HG03066 (cell line): ENCODE measurements around the gene ACTN2.

Experiments
- ATAC-seq: cut with Tn5 transposase; IDR thresholded peaks from one replicate; pipeline ENCODE4 v1.9.1; 2021; ENCODE audit warnings: low read depth; ENCODE audit not compliant: unreplicated experiment

ACTN2 gene

GRCh38 chr1:236765831-236766230 is 79.5 kb downstream of the ACTN2 start:
- ATAC-seq: no peak

GRCh38 chr1:236766506-236766905 is 80.2 kb downstream of the ACTN2 start:
- no peak for ATAC-seq

- ATAC-seq: no peak
These were observed 81.0 kb downstream of the ACTN2 start for GRCh38 chr1:236767276-236767675.

GRCh38 chr1:236768601-236769000 is 82.3 kb downstream of the ACTN2 start:
- no peak for ATAC-seq

- ATAC-seq: no peak
These were observed 87.6 kb downstream of the ACTN2 start for GRCh38 chr1:236773919-236774318.

DNA sequence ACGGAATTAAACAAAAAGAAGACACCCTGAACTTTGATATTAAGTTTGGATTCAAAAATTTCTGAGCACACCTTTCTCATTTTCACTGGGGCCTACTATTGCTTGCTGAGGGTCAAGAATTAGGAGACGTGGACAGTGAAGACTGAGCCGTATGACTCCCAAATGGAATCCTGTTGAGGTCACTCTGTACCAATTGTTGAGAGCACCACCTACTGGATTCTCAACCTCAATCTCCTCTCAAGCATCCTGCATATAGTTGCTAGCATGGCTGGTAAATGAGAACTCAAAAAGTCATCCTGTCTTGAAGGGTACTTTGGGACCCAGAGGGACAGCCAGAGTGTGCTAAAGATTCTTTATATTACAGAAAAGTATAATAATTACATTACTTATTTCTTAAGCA is 88.6 kb downstream of the ACTN2 start:
- no peak for ATAC-seq

DNA sequence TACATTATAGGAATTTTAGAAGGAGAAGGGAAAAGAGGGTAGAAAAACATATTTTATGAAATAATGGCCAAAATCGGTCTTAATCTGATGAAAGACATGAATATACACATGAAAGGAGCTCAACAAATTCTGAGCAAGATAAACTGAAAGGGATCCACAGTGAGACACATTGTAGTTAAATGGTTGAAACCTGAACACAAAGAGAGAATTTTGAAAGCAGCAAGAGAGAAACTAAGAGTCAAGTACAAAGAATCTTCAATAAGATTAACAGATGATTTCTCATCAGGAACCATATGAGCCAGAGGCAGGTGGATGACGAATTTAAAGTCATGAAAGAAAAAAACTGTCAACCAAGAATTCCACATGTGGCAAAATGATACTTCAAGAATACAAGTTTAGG is 93.0 kb downstream of the ACTN2 start:
- ATAC-seq: no peak

DNA sequence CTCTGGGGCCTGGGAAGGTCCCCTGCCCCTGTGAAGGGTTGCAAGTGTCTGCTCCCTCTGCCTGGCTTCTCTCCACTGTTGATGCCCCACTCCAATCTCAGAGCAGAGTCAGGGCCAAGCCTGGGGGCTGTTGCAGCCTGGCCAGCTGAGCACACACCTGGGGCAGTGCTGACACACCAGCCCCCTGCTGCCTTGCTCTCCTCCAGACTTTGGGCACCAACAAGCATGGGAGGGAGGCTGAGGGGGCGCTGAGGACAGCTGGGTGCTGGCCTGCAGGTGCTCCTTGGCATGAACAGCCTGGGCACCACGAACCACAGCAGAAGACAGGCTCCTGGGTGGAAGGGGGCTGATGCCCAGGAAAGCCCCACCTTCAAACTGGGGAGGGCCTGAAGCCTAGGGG is 99.2 kb downstream of the ACTN2 start:
- no peak for ATAC-seq

DNA sequence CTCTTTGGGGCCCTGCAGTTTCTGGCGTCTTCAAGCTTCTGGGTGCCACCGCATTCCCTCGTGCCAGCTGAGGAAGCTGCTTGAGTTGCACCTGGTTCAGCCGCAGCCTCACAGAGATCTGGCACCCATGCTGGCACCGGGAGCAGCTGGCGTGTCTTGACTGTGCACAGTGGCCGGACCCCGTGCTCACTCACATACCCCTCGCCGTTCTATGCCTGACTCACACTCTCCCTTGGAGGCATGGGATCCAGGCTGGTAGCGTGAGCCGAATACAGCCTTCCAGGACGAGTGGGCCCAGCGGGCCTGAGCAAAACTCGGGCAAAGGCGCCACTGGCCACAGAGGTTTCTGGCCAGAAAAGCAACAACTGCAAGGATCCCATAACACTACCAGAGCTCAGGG is 100.2 kb downstream of the ACTN2 start:
- ATAC-seq: no peak

GRCh38 chr1:236794585-236795034 is 108.3 kb downstream of the ACTN2 start:
- ATAC-seq: no peak

- peak; percentile 95 for ATAC-seq
These were observed 108.9 kb downstream of the ACTN2 start, which contains the start of gene MTR for GRCh38 chr1:236795035-236795756. TSS of gene MTR (plus strand) at chr1:236795292. CDS start at chr1:236795704, 412 bp downstream.

DNA sequence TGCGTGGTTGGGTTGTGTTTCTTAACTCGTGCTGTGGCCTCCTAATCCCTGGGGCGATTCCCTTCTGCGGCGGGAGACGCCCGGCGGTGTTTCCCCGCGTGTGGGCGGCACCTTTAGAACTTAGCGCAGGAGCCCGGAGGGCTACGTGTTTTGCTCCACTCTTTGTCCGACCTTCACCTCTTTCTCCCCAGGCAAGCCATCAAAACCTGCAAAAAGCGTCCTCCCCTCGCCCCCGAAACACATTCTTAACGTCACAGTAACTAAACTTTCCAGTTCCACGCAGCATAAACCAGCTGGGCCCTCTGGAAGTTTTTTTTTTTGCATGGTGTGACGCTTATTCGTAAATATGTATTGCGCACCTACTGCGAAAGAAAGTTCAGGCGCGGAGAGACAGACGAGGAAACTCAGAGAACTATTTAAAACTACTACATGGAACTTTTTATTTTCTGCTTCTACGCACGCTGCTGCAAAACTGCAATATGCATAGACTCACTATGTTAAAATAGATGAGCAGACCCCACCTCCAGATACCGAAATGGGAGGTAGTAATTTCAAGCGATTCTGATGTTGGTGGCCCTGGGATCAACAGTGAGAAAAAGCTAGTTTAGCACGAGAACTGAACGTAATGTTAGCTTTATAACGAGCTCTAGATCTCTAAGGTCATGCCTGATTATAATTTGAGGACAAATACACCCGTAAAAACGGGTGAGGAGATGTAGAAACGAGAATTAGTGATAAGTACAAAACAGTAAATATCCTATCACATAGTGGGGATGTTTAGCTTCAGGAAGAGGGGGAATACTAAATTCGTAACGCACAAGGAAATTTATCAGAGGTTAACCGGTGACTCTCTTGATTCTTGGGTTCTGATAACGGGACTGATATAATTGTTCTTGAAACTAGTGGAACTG is 109.7 kb downstream of the ACTN2 start:
- peak; percentile 35 for ATAC-seq

DNA sequence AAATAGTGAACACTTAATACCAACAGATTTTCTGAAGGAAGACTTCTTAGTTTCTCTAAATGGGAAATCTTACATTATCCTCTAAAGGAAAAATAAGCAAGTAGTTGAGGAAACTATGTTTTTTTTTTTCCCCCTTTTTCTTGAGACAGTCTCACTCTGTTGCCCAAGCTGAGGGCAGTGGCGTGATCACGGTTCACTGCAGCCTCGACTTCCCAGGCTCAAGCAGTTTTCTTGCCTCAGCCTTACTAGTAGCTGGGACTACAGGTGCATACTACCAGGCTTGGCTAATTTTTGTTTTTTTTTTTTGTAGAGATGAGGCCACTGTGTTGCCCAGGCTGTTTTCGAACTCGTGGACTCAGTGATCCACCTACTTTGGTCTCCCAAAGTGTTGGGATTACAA is 112.7 kb downstream of the ACTN2 start:
- no peak for ATAC-seq

GRCh38 chr1:236800002-236800620 is 113.8 kb downstream of the ACTN2 start:
- ATAC-seq: no peak

DNA sequence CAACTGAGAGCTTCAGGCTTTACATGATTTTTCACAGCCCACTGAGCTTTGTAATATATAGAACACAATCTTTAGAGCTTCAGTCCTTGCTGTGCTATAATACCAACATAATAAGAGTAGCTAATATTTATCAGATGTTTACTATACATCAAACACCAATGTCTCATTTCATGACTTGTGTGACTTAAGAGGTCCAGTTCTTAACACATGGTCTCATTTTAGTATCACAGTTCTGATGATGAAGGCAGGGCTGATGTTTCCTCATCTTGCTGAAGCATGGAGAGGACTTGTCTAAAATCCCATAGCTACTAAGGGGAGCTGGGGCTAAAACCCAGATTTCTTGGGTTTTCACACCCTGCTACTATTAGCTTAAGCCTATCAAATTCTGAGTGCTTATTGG is 114.3 kb downstream of the ACTN2 start:
- ATAC-seq: no peak

GRCh38 chr1:236802264-236802663 is 116.0 kb downstream of the ACTN2 start:
- no peak for ATAC-seq

- no peak for ATAC-seq
These were observed 120.3 kb downstream of the ACTN2 start for GRCh38 chr1:236806634-236807033.

GRCh38 chr1:236808005-236808404 is 121.7 kb downstream of the ACTN2 start:
- no peak for ATAC-seq

DNA sequence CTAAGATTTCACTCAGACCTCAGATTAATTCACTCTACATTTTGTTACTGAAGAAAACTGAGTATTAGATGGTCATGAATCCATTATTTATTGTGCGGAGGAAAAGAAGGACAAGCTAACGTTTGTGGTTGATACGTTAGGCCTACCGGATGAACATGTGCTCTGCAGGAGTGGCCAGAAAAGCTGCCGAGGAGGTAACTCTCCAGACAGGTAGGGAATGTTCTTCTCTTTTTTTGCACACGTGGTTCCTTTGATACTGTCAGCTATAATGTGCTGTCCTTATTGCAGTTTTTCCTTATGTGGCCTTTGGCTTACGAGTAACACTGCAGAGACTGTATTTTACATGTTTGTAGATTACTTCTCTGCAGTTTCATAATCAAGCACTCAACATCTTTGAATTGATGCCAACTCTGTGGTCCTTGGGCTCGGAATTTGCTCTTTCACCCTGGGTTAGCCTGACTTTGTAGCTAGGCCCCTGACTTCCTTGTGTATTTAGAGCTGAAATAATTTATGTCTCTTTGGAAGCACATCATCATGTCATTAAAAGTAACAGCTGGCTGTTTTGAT is 122.3 kb downstream of the ACTN2 start:
- ATAC-seq: no peak

GRCh38 chr1:236809148-236809547 is 122.8 kb downstream of the ACTN2 start:
- no peak for ATAC-seq

GRCh38 chr1:236810018-236810417 is 123.7 kb downstream of the ACTN2 start:
- ATAC-seq: no peak
